HEK293 (cell line): ENCODE results near the gene APBB2.

Experiments used
- CTCF ChIA-PET: fragments of 350-600 bp; formaldehyde crosslinking; extraction: SDS; loops from one replicate; lab custom pipeline; 2021; ENCODE audit warnings: antibody characterized with exemption; lab: Yijun Ruan, JAX
- POLR2A ChIA-PET: fragments of 300-600 bp; formaldehyde crosslinking; extraction: SDS; loops from one replicate; lab custom pipeline; 2020; ENCODE audit warnings: antibody characterized with exemption, inconsistent platforms; lab: Yijun Ruan, JAX
- H3K27ac ChIP-seq: fragments of 200-500 bp; sonication (Bioruptor generic); 2 replicates; pipeline ENCODE4 v1.5.1; 2014; ENCODE audit warnings: low read depth, low read length, control low read depth, inconsistent platforms; ENCODE audit errors: extremely low read depth
- H3K36me3 ChIP-seq, 2 experiments: fragments of 200-500 bp in 1 of 2; sonication (Bioruptor generic) in 1 of 2; 1 replicate in 1 of 2; 2 replicates in 1 of 2; pipeline ENCODE4 v1.5.1; 2014 to 2017; ENCODE audit warnings: inconsistent platforms in 2 of 2, low read length in 2 of 2; ENCODE audit not compliant: control insufficient read depth in 2 of 2, insufficient read depth in 1 of 2
- H3K4me1 ChIP-seq: fragments of 200-500 bp; sonication (Bioruptor generic); 2 replicates; pipeline ENCODE4 v1.5.1; 2014; ENCODE audit warnings: mild to moderate bottlenecking, low read length, inconsistent platforms; ENCODE audit not compliant: control insufficient read depth, insufficient read depth
- H3K4me3 ChIP-seq: 2 replicates; pipeline ENCODE4 v1.5.1; 2011; ENCODE audit warnings: low read depth, mild to moderate bottlenecking, control low read depth, low read length, moderate library complexity
- H3K9me3 ChIP-seq: fragments of 200-500 bp; sonication (Bioruptor generic); 2 replicates; pipeline ENCODE4 v1.5.1; 2014; ENCODE audit warnings: low read depth, low read length, inconsistent platforms; ENCODE audit not compliant: control insufficient read depth, insufficient read depth
- GLIS2 ChIP-seq: fragments of 450-650 bp; formaldehyde crosslinking; IDR thresholded peaks from 2 replicates; pipeline ENCODE4 v1.5.1; 2016; ENCODE audit warnings: missing biosample characterization, missing genetic modification characterization
- KLF1 ChIP-seq: fragments of 450-650 bp; formaldehyde crosslinking; IDR thresholded peaks from 2 replicates; pipeline ENCODE4 v1.5.1; 2016; ENCODE audit warnings: missing biosample characterization, missing genetic modification characterization
- KLF16 ChIP-seq: fragments of 450-650 bp; formaldehyde crosslinking; IDR thresholded peaks from 2 replicates; pipeline ENCODE4 v1.5.1; 2017; ENCODE audit warnings: missing biosample characterization, missing genetic modification characterization
- SCRT1 ChIP-seq: fragments of 450-650 bp; formaldehyde crosslinking; IDR thresholded peaks from 2 replicates; pipeline ENCODE4 v1.5.1; 2016; ENCODE audit warnings: missing biosample characterization, missing genetic modification characterization, borderline replicate concordance
- SCRT2 ChIP-seq: fragments of 450-650 bp; formaldehyde crosslinking; IDR thresholded peaks from 2 replicates; pipeline ENCODE4 v1.5.1; 2016; ENCODE audit warnings: missing biosample characterization, missing genetic modification characterization
- WT1 ChIP-seq: fragments of 450-650 bp; formaldehyde crosslinking; IDR thresholded peaks from 2 replicates; pipeline ENCODE4 v1.5.1; 2016; ENCODE audit warnings: missing biosample characterization, missing genetic modification characterization
- ZFP41 ChIP-seq: fragments of 450-650 bp; formaldehyde crosslinking; IDR thresholded peaks from 2 replicates; pipeline ENCODE4 v1.5.1; 2016; ENCODE audit warnings: missing biosample characterization, missing genetic modification characterization, borderline replicate concordance
- ZNF112 ChIP-seq: fragments of 450-650 bp; formaldehyde crosslinking; IDR thresholded peaks from 2 replicates; pipeline ENCODE4 v1.5.0; 2017; ENCODE audit warnings: missing biosample characterization, missing genetic modification characterization
- ZNF114 ChIP-seq: fragments of 450-650 bp; formaldehyde crosslinking; IDR thresholded peaks from 2 replicates; pipeline ENCODE4 v1.5.0; 2017; ENCODE audit warnings: missing biosample characterization, missing genetic modification characterization
- ZNF138 ChIP-seq: fragments of 450-650 bp; formaldehyde crosslinking; IDR thresholded peaks from 2 replicates; pipeline ENCODE4 v1.5.1; 2016; ENCODE audit warnings: missing biosample characterization, missing genetic modification characterization, borderline replicate concordance
- ZNF248 ChIP-seq: fragments of 450-650 bp; formaldehyde crosslinking; IDR thresholded peaks from 2 replicates; pipeline ENCODE4 v1.5.1; 2017; ENCODE audit warnings: missing biosample characterization, missing genetic modification characterization
- ZNF274 ChIP-seq, 2 experiments: fragments of 200-500 bp in 1 of 2; fragments of 450-650 bp in 1 of 2; sonication (Bioruptor generic) in 1 of 2; formaldehyde crosslinking in 1 of 2; IDR thresholded peaks; 2 replicates each; pipeline versions ENCODE4 v1.5.1 to v1.6.1; 2014 to 2016; ENCODE audit warnings: borderline replicate concordance in 1 of 2, inconsistent platforms in 1 of 2, low read length in 1 of 2, missing biosample characterization in 1 of 2, missing genetic modification characterization in 1 of 2
- ZNF37A ChIP-seq: fragments of 450-650 bp; IDR thresholded peaks from 2 replicates; pipeline ENCODE4 v1.5.1; 2018; ENCODE audit warnings: missing biosample characterization, missing genetic modification characterization
- ZNF521 ChIP-seq: fragments of 450-650 bp; formaldehyde crosslinking; IDR thresholded peaks from 2 replicates; pipeline ENCODE4 v1.5.1; 2017; ENCODE audit warnings: missing biosample characterization, mild to moderate bottlenecking, missing genetic modification characterization
- ZNF555 ChIP-seq: fragments of 450-650 bp; formaldehyde crosslinking; conservative IDR thresholded peaks from 2 replicates; pipeline ENCODE4 v1.5.1; 2017; ENCODE audit warnings: missing biosample characterization, mild to moderate bottlenecking, missing genetic modification characterization, inconsistent platforms
- ZNF654 ChIP-seq: fragments of 450-650 bp; formaldehyde crosslinking; IDR thresholded peaks from 2 replicates; pipeline ENCODE4 v1.5.1; 2016; ENCODE audit warnings: low read depth, missing biosample characterization, missing genetic modification characterization
- ZNF747 ChIP-seq: fragments of 450-650 bp; formaldehyde crosslinking; IDR thresholded peaks from 2 replicates; pipeline ENCODE4 v1.5.1; 2016; ENCODE audit warnings: missing biosample characterization, missing genetic modification characterization
- TF ChIP-seq, protein P1 (sequence below): fragments of 450-650 bp; IDR thresholded peaks from 2 replicates; pipeline ENCODE4 v1.5.1; 2018; ENCODE audit warnings: missing biosample characterization, missing genetic modification characterization
- TF ChIP-seq, protein P2 (sequence below): fragments of 450-650 bp; formaldehyde crosslinking; IDR thresholded peaks from 2 replicates; pipeline ENCODE4 v1.5.1; 2016; ENCODE audit warnings: missing biosample characterization, missing genetic modification characterization
- TF ChIP-seq, protein P3 (sequence below): fragments of 450-650 bp; formaldehyde crosslinking; IDR thresholded peaks from 2 replicates; pipeline ENCODE4 v1.5.1; 2016; ENCODE audit warnings: missing biosample characterization, missing genetic modification characterization
- TF ChIP-seq, protein P4 (sequence below): fragments of 450-650 bp; formaldehyde crosslinking; IDR thresholded peaks from 2 replicates; pipeline ENCODE4 v1.5.1; 2016; ENCODE audit warnings: missing biosample characterization, missing genetic modification characterization
- TF ChIP-seq, protein P5 (sequence below): fragments of 450-650 bp; formaldehyde crosslinking; IDR thresholded peaks from 2 replicates; pipeline ENCODE4 v1.5.1; 2017; ENCODE audit warnings: missing biosample characterization, missing genetic modification characterization

Gene APBB2

DNA sequence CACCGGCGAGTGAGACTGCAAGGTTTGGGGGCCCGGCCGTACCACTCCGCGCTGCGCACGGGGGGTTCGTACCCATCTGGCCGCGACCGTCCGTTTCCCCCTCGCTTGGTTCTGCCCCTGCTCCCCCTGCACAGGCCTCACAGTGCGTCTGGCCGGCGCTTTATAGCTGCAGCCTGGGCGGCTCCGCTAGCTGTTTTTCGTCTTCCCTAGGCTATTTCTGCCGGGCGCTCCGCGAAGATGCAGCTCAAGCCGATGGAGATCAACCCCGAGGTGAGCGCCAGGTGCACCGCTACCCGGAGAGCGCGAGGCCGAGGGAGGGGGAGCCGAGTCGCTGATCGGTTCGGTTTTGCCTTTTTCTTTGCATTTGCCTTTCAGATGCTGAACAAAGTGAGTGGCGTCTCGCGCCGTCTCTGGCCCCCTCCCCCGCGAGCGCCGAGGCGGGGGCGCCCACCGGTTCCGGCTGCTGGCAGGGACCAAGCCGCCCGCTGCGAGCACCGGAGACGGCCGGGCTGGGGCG, 42.5 kb upstream of the APBB2 start, which contains the start of gene UCHL1:
TSS of gene UCHL1 (plus strand) at position 189 of the 517 bp plus-strand sequence. CDS start at position 238, 49 bp downstream.
- Histone ChIP-seq H3K9me3 (no peaks in the 10 kb centered on the region), H3K36me3 (peaks cover 5 to 41% of the 10 kb centered on the region in 2 experiments), H3K27ac (peak within 1 kb of the TSS; percentile 86), H3K4me1 (no peaks in the 10 kb centered on the region), H3K4me3 (peak within 1 kb of the TSS; percentile 50)
- CTCF ChIA-PET: interaction anchor here (0.7 to 1.3 kb wide), 3 partner anchors 9 to 43 kb away, joined by 3 read pairs; partner anchors contain the start of gene APBB2
- POLR2A ChIA-PET: interaction anchor here (0.6 to 2.4 kb wide), 19 partner anchors 11 to 734 kb away, joined by 3 to 25 read pairs (median 4); partner anchors contain the start of genes APBB2 and SLC30A9
- TF ChIP-seq ZNF37A (tag by site-specific recombination): no peak
- TF ChIP-seq ZNF521: no peak
- TF ChIP-seq, protein P1, sequence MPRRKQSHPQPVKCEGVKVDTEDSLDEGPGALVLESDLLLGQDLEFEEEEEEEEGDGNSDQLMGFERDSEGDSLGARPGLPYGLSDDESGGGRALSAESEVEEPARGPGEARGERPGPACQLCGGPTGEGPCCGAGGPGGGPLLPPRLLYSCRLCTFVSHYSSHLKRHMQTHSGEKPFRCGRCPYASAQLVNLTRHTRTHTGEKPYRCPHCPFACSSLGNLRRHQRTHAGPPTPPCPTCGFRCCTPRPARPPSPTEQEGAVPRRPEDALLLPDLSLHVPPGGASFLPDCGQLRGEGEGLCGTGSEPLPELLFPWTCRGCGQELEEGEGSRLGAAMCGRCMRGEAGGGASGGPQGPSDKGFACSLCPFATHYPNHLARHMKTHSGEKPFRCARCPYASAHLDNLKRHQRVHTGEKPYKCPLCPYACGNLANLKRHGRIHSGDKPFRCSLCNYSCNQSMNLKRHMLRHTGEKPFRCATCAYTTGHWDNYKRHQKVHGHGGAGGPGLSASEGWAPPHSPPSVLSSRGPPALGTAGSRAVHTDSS: no peak
- TF ChIP-seq GLIS2: peak; percentile 42
- TF ChIP-seq ZNF112 (tag by site-specific recombination): no peak
- TF ChIP-seq KLF1: no peak
- no peak for TF ChIP-seq SCRT1
- TF ChIP-seq WT1: no peak
- no peak for TF ChIP-seq ZNF274 (IDR thresholded peaks at IDR 0.05; ENCODE audit: low read length)
- TF ChIP-seq ZNF274 (tag by site-specific recombination; IDR thresholded peaks at IDR 0.05; ENCODE audit: borderline replicate concordance): no peak
- TF ChIP-seq ZNF114 (tag by site-specific recombination): no peak
- TF ChIP-seq, protein P2, sequence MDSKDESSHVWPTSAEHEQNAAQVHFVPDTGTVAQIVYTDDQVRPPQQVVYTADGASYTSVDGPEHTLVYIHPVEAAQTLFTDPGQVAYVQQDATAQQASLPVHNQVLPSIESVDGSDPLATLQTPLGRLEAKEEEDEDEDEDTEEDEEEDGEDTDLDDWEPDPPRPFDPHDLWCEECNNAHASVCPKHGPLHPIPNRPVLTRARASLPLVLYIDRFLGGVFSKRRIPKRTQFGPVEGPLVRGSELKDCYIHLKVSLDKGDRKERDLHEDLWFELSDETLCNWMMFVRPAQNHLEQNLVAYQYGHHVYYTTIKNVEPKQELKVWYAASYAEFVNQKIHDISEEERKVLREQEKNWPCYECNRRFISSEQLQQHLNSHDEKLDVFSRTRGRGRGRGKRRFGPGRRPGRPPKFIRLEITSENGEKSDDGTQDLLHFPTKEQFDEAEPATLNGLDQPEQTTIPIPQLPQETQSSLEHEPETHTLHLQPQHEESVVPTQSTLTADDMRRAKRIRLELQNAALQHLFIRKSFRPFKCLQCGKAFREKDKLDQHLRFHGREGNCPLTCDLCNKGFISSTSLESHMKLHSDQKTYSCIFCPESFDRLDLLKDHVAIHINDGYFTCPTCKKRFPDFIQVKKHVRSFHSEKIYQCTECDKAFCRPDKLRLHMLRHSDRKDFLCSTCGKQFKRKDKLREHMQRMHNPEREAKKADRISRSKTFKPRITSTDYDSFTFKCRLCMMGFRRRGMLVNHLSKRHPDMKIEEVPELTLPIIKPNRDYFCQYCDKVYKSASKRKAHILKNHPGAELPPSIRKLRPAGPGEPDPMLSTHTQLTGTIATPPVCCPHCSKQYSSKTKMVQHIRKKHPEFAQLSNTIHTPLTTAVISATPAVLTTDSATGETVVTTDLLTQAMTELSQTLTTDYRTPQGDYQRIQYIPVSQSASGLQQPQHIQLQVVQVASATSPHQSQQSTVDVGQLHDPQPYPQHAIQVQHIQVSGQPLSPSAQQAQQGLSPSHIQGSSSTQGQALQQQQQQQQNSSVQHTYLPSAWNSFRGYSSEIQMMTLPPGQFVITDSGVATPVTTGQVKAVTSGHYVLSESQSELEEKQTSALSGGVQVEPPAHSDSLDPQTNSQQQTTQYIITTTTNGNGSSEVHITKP (tag by site-specific recombination): peak; percentile 100
- TF ChIP-seq, protein P3, sequence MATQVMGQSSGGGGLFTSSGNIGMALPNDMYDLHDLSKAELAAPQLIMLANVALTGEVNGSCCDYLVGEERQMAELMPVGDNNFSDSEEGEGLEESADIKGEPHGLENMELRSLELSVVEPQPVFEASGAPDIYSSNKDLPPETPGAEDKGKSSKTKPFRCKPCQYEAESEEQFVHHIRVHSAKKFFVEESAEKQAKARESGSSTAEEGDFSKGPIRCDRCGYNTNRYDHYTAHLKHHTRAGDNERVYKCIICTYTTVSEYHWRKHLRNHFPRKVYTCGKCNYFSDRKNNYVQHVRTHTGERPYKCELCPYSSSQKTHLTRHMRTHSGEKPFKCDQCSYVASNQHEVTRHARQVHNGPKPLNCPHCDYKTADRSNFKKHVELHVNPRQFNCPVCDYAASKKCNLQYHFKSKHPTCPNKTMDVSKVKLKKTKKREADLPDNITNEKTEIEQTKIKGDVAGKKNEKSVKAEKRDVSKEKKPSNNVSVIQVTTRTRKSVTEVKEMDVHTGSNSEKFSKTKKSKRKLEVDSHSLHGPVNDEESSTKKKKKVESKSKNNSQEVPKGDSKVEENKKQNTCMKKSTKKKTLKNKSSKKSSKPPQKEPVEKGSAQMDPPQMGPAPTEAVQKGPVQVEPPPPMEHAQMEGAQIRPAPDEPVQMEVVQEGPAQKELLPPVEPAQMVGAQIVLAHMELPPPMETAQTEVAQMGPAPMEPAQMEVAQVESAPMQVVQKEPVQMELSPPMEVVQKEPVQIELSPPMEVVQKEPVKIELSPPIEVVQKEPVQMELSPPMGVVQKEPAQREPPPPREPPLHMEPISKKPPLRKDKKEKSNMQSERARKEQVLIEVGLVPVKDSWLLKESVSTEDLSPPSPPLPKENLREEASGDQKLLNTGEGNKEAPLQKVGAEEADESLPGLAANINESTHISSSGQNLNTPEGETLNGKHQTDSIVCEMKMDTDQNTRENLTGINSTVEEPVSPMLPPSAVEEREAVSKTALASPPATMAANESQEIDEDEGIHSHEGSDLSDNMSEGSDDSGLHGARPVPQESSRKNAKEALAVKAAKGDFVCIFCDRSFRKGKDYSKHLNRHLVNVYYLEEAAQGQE (tag by site-specific recombination): no peak
- no peak for TF ChIP-seq ZNF747 (tag by site-specific recombination)
- TF ChIP-seq ZNF555 (tag by site-specific recombination): no peak
- TF ChIP-seq, protein P4, sequence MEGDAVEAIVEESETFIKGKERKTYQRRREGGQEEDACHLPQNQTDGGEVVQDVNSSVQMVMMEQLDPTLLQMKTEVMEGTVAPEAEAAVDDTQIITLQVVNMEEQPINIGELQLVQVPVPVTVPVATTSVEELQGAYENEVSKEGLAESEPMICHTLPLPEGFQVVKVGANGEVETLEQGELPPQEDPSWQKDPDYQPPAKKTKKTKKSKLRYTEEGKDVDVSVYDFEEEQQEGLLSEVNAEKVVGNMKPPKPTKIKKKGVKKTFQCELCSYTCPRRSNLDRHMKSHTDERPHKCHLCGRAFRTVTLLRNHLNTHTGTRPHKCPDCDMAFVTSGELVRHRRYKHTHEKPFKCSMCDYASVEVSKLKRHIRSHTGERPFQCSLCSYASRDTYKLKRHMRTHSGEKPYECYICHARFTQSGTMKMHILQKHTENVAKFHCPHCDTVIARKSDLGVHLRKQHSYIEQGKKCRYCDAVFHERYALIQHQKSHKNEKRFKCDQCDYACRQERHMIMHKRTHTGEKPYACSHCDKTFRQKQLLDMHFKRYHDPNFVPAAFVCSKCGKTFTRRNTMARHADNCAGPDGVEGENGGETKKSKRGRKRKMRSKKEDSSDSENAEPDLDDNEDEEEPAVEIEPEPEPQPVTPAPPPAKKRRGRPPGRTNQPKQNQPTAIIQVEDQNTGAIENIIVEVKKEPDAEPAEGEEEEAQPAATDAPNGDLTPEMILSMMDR (tag by site-specific recombination): no peak
- no peak for TF ChIP-seq ZNF654 (tag by site-specific recombination)
- no peak for TF ChIP-seq ZNF248 (tag by site-specific recombination)
- no peak for TF ChIP-seq ZNF138
- no peak for TF ChIP-seq ZFP41 (tag by site-specific recombination)
- no peak; the same call in 1 of the 2 replicates for TF ChIP-seq SCRT2 (tag by site-specific recombination)
- peak; percentile 20; the same call in 1 of the 2 replicates for TF ChIP-seq KLF16 (tag by site-specific recombination)
- TF ChIP-seq, protein P5, sequence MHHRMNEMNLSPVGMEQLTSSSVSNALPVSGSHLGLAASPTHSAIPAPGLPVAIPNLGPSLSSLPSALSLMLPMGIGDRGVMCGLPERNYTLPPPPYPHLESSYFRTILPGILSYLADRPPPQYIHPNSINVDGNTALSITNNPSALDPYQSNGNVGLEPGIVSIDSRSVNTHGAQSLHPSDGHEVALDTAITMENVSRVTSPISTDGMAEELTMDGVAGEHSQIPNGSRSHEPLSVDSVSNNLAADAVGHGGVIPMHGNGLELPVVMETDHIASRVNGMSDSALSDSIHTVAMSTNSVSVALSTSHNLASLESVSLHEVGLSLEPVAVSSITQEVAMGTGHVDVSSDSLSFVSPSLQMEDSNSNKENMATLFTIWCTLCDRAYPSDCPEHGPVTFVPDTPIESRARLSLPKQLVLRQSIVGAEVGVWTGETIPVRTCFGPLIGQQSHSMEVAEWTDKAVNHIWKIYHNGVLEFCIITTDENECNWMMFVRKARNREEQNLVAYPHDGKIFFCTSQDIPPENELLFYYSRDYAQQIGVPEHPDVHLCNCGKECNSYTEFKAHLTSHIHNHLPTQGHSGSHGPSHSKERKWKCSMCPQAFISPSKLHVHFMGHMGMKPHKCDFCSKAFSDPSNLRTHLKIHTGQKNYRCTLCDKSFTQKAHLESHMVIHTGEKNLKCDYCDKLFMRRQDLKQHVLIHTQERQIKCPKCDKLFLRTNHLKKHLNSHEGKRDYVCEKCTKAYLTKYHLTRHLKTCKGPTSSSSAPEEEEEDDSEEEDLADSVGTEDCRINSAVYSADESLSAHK (tag by site-specific recombination): peak; percentile 53; the same call in 1 of the 2 replicates
